HG03354 (cell line): ENCODE measurements around the gene YLPM1.

ENCODE experiments used
- ATAC-seq: cut with Tn5 transposase; IDR thresholded peaks from one replicate; pipeline ENCODE4 v1.9.1; 2021; ENCODE audit warnings: mild to moderate bottlenecking; ENCODE audit not compliant: unreplicated experiment, poor library complexity, severe bottlenecking

YLPM1 gene

DNA sequence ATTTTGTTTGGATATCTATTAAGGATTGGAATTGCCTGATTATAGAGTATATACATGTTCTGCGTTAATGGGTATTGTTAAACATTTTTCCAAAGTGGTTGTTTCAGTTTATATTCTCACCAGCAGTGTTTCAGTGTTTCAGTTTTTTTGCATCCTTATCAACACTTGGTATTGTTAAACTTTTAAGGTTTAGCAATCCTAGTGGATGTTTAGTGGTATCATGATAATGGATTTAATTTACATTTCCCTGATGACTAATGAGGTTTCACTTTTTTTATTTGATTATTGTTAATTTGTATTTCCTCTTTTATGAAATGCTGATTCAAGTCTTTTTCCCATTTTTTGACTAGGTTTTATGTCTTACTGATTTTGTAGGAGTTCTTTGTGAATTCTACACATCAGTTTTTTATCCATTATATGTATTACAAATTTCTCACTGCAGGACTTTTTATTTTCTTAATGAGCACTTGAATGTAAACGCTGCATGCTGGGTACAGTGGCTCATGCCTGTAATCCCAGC, 23.7 kb downstream of the YLPM1 start:
- no peak for ATAC-seq

DNA sequence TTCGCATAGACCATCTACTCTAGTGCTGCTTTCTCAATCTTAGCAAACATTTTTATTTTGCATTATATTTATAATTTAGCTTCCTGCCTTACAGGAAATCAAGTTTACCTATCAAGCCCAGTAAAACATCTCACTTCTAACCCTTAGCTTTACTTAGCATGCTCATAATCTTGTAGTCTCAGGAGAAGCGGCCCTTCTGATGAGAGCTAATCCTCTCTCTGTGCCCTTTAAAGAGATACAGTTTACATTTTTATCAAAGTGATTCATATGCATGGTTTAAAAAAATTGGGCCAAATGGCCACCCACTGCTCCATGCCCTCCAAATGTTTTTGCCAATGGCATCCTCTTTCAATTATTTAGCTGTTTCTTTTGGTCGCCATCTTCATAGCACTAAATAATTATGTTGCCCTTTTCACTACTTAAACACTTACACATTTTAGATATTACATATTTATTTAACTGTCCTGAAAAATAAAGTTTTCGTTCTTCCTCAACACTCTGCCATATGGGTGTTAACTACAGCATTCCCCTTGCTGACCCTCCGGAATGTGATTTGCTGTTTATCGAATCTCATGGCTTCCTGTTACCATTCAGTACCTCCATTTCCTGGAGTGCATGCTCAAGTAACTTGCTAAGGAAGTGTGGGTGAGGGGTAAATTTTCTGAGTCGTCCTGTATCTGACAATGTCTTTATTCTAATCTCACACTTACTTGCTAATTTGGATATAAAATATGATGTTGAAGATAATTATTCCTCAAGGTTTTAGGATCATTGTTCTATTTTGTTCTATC, 29.3 kb downstream of the YLPM1 start:
- ATAC-seq: no peak

- no peak for ATAC-seq
Measured at GRCh38 chr14:74793506-74794155, 30.5 kb downstream of the YLPM1 start.

- ATAC-seq: no peak
Measured at GRCh38 chr14:74794947-74795346, 31.8 kb downstream of the YLPM1 start.

GRCh38 chr14:74799765-74800164, 36.6 kb downstream of the YLPM1 start:
- no peak for ATAC-seq

GRCh38 chr14:74800780-74801179, 37.7 kb downstream of the YLPM1 start:
- ATAC-seq: no peak

DNA sequence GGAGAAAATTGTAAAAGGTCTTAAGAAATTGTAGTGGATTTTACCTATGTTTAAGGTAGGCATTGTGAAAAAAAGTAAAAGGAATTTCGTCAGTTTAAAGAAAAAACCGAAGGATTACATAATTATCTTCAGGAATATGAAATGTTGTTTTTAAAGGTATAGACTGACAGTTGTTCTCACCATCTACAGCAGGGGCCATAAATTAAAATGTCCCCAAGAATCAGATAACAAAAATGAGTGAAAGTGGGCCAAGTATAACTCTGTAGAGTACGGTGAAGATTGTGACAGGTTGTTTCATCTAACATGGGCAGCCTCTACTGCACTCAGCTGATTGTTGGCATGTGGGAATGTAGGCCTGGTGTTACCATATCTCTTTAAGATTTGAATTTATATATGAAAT, 38.3 kb downstream of the YLPM1 start:
- no peak for ATAC-seq

GRCh38 chr14:74804219-74804825, 41.2 kb downstream of the YLPM1 start:
- no peak for ATAC-seq

DNA sequence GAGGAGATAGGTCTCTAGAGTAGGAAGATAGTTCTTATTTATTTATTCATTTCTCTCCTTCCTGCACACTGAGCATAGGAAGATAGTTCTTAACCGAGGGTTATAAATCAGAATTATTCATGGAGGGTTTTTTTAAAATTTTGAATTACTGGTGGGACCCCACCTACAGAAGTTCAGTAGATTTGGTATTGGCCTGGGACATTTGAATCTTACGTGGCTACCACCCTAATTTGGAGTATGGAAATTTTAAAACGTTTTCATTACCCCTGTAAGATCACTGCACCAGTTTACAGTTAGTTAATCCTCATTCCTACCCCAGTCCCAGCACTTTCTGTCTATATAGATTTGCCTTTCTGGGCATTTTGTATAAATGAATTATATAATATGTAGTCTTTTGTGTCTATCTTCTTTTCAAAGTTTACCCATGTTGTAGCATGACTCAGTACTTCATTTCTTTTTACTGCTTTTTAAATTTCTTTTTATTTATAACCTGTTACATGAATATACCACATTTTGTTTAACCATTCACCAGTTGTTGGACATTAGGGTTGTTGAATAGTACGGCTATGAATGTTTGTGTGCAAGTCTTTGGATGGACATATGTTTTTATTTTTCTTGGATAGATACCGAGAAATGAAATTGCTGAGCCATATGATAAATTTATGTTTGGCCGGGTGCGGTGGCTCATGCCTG, 44.9 kb downstream of the YLPM1 start:
- ATAC-seq: no peak

DNA sequence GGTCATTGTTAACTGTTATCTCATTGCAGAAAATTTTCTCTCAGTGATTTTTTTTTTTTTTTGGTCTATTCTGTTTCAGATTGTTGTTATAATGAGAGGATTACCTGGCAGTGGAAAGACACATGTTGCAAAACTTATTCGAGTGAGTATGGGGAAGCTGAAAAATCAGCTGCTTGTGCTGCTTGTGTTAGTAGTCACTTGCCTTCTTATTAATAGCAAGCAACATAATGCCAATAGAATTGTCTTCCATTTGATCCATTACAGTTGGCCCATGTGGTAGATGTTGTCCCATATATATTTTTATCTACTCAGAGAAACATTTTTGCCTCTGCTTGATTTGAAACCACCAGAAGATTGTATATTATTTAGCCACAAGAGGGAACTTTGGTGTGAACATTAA, 53.0 kb downstream of the YLPM1 start:
- ATAC-seq: no peak

- ATAC-seq: no peak
Measured at GRCh38 chr14:74820288-74820687, 57.2 kb downstream of the YLPM1 start.

- ATAC-seq: no peak
Measured at GRCh38 chr14:74821267-74821915, 58.3 kb downstream of the YLPM1 start.

DNA sequence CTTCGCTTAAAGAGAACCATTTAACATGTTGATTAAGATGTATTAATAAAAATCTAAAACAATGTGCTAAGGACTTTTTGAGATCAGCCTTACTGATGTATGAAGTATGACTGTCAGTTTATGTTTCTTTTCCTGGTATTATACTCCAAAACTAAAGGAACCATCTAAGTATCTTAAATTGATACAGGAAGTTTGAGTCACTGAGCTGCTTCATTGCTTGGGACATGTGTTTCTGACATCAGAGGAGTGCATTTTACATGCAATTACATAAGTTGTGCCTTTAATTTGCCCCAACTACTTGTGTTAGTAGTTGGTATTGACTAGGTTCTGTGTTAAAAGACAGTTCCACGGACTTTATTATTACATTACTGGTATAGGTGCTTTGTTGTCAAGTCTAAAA, 61.9 kb downstream of the YLPM1 start:
- ATAC-seq: no peak

GRCh38 chr14:74826574-74826973, 63.5 kb downstream of the YLPM1 start:
- ATAC-seq: no peak

DNA sequence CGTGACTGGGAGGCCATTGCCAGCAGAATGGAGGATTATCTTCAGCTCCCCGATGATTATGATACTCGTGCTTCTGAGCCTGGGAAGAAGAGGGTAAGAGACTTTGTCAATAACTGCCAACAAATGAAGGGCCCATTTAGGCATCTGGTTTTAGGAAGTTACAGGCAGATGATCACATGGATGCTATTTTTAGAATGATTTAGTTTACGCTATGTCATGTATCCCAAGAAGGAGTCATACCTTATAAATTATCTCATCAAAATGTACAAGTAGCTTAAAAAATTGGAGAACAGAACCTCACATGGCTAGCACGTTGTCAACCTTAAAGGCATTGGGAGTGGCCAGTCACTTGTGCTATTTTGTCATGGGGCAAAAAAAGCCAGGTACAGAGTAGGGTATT, 66.1 kb downstream of the YLPM1 start:
- no peak for ATAC-seq

DNA sequence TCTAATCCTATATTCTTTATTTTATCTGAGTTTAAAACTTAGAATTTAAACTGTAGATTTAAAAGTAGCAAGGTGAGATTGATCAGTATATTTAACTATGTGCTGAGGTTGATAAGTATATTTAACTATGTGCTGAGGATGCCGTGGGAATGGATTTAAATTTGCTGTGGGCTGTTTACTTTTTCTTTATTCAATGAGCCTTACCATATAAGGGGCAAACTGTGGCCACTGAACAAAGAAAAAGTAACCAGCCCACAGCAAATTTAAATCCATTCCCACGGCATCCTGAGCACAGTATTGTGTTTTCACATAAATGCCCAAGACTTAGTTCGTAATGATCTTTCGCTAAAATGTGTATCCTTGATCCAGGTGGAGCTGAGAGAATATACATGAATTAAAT, 69.7 kb downstream of the YLPM1 start:
- no peak for ATAC-seq

- no peak for ATAC-seq
Measured at GRCh38 chr14:74834692-74835392, 71.7 kb downstream of the YLPM1 start.

- peak; percentile 40 for ATAC-seq
Measured at GRCh38 chr14:74835645-74836250, 72.6 kb downstream of the YLPM1 start.
